Mesodermal cell (in vitro differentiated cells): Measurements from ENCODE around the gene REV1. TPM values are rescaled to one million over a fixed set of nuclear protein-coding genes. Genes with fewer than 3 reads are reported as not detected.

Experiments used
- H3K27ac ChIP-seq: 2 replicates; pipeline ENCODE4 v1.7.0; 2013; ENCODE audit warnings: mild to moderate bottlenecking, low read depth, low read length, moderate library complexity; ENCODE audit not compliant: severe bottlenecking
- H3K36me3 ChIP-seq: 2 replicates; pipeline ENCODE4 v1.7.1; 2013; ENCODE audit warnings: mild to moderate bottlenecking, low read length, moderate library complexity; ENCODE audit not compliant: control insufficient read depth, insufficient read depth
- H3K4me1 ChIP-seq: one replicate; pipeline ENCODE4 v1.7.1; 2013; ENCODE audit warnings: mild to moderate bottlenecking, low read length; ENCODE audit not compliant: insufficient read depth, control insufficient read depth, poor library complexity, severe bottlenecking
- H3K4me3 ChIP-seq: 2 replicates; pipeline ENCODE4 v1.7.0; 2013; ENCODE audit warnings: low read length, control low read depth, mild to moderate bottlenecking; ENCODE audit not compliant: insufficient read depth, poor library complexity, severe bottlenecking; ENCODE audit errors: extremely low read depth
- H3K9me3 ChIP-seq: 2 replicates; pipeline ENCODE4 v1.7.1; 2013; ENCODE audit warnings: mild to moderate bottlenecking, low read length, moderate library complexity; ENCODE audit not compliant: control insufficient read depth
- WGBS, 2 experiments: methylation state at CpG; one replicate each; pipeline ENCODE4 v1.1.5; 2013; ENCODE audit warnings: missing lambda C conversion rate in 2 of 2; ENCODE audit not compliant: insufficient coverage in 2 of 2; 5-methylcytosine and 5-hydroxymethylcytosine counted together
- polyA plus RNA-seq, 2 experiments: library from polyadenylated mRNA; stranded (reverse); fragments of 50-300 nt; gene quantifications; one replicate each; pipeline ENCODE4 v1.2.3, GENCODE V29; 2013

The REV1 gene
- 22.9 TPM for polyA plus RNA-seq (2013, experiment 1 of 2)
- polyA plus RNA-seq (2013, experiment 2 of 2): 28.1 TPM

DNA sequence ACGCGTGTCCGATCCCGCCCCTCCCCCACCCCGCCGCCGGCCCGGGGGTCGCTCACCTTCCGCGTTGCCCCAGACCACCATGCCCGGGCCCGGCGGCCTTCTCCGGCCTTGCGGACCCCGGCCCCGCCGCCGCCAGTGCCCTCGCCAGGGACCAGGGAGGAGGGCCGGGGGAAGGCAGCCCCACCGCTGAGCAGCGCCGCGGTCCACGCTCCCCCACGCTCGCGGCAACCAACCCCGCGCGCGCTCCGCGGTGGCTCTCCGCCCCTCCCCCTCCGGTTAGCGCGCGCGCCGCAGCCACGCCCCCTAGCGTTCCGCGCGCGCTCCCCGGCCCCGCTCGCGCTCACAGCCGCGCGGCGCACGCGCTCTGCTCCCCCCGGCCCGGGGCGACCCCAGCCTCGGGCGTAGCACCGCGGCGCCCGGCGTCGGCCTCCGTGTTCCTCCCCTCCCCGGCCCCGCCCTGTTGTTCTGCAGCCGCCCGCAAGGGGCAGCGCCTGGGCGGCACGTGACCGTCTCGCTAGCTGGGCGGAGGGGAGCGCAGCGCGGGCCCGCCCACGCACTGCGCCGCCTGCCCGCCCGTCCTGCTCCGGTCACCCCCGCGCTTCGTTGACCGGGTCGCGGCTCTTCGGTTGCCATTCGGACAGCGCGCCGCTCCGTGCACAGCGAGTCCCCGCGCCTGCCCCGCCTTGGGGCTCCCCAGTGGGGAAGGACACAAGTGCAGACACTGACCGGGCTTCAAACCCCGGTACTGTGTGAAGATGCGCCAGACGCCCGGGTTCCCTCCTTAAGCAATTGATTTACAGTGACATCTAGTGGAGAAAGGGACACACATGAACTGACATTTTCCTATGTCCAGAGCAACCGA is at the start of gene REV1:
Gene REV1 (minus strand): TSS at position 257 of the 862 bp plus-strand sequence. CDS start 25,042 bp downstream, outside the sequence.
- Histone ChIP-seq H3K4me3 (peak within 1 kb of the TSS; percentile 65), H3K27ac (peak within 1 kb of the TSS; percentile 93), H3K36me3 (no peaks in the 10 kb centered on the region), H3K4me1 (peaks cover 14% of the 10 kb centered on the region), H3K9me3 (no peaks in the 10 kb centered on the region)
- 0 to 1% methylated on average over 64 to 74 of the region's 113 CpGs for WGBS, 2 experiments

DNA sequence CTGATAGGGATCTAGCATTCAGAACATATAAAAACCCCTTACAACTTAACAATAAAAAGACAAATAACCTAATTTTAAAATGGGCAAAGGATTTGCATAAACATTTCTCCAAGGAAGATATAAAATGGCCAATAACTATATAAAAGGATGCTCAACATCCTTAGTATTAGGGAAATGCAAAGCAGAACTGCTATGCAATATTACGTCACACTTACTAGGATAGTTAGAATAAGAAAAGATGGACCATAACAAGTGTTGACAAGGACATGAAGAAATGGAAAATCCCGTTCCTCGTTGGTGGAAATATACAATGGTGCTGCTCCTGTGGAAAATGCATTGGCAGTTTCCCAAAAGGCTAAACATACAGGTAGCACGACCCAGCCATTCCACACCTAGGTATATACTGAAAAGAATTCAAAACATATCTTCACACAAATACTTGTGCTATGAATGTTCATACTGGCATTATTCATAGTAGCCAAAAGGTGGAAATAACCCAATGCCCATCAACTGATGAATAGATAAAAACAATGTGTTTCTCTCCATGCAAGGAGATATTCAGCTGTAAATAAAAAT is 48.2 kb upstream of the REV1 start:
- H3K9me3 ChIP-seq: no peaks in the 10 kb centered on the region
- 87 to 100% methylated on average over 2 to 3 of the region's 4 CpGs for WGBS, 2 experiments
- no peak overlapping the region for H3K27ac ChIP-seq
- H3K4me1 ChIP-seq: no peaks in the 10 kb centered on the region
- no peak overlapping the region for H3K4me3 ChIP-seq
- no peaks in the 10 kb centered on the region for H3K36me3 ChIP-seq

DNA sequence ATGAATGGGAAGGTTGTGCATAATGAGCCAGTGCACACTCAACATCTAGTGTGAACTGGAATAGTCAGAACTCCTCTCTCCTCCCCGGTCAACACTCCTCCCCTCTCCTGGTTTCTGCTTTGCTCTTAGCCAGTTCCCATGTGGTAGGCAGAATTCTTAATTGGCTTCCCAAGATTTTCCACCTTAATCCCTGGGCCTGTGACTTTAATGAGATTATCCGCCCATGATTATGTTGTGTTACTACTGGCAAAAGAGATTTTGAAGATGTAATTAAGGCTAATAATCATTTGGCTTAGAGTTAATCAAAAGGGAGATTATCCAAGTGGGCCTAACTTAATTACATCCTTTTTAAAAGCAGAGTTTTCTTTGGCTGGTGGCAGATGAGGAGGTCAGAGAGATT is 34.2 kb upstream of the REV1 start:
- WGBS, 2 experiments: 80% methylated on average over 1 of the region's 2 CpGs; no CpG with 5 or more reads in 1 of the 2 experiments
- H3K4me1 ChIP-seq: no peaks in the 10 kb centered on the region
- no peak overlapping the region for H3K27ac ChIP-seq
- no peak overlapping the region for H3K4me3 ChIP-seq
- no peaks in the 10 kb centered on the region for H3K9me3 ChIP-seq
- H3K36me3 ChIP-seq: no peaks in the 10 kb centered on the region

DNA sequence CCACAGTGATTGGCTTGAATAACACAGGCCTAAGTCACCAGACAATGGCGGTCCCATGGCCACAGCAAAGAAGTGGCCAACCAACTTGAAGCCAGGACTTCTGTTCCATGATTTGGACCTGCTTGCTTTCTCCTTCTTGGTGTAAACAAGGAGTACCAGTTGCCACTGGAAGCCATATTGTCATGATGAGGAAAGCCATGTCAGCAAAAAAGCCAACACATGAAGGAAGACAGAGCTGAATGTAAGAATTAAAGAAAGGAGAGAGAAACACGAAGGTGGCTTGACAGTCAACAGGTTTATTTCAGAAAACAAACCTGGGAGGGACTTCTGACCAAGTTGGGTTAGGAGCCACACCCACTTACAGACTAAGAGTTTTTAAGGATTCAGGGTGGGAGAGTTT is 32.3 kb upstream of the REV1 start:
- no peaks in the 10 kb centered on the region for H3K36me3 ChIP-seq
- H3K4me1 ChIP-seq: no peaks in the 10 kb centered on the region
- H3K9me3 ChIP-seq: no peaks in the 10 kb centered on the region
- 100% methylated on average over 1 to 2 of the region's 2 CpGs for WGBS, 2 experiments
- H3K4me3 ChIP-seq: no peak overlapping the region
- no peak overlapping the region for H3K27ac ChIP-seq

DNA sequence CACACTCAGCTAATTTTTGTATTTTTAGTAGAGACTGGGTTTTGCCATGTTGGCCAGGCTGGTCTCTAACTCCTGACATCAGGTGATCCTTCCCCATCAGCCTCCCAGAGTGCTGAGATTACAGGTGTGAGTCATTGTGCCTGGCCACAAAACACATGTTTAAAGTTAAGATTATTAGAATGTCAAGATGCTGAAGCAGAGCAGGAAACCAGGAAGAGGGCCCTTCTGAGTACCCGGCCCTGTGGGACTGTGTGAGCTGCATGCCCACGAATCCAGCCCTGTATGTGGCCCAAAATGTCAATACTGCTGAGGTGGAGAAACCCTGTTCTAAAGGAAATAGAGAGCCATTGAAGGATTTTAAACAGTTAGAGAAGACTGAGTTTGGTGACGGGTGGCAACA is 31.0 kb upstream of the REV1 start:
- 89% methylated on average over 3 of the region's 3 CpGs for WGBS, 2 experiments
- H3K36me3 ChIP-seq: no peaks in the 10 kb centered on the region
- H3K9me3 ChIP-seq: no peaks in the 10 kb centered on the region

DNA sequence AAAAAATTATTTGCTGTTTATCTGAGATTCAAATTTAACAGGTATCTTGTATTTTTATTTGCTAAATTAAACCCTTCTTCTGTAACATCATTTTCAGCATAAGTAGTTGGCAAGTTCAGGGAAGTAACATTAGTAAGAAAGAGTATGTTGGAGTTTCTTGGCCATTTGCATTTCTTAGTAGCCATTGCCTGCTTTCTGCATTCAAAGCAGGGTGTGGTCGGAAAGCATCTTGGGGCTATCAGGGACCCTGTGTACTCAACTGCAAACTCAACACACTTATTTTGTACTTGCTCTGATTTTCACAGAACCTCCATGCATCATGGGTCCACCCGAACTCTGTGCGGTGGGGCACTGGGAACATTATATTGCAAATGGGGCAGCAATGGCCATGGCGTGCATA is 30.4 kb upstream of the REV1 start:
- 93 to 100% methylated on average over 3 to 4 of the region's 4 CpGs for WGBS, 2 experiments
- Histone ChIP-seq H3K9me3 (no peaks in the 10 kb centered on the region), H3K4me1 (no peaks in the 10 kb centered on the region), H3K27ac (no peak overlapping the region), H3K36me3 (no peaks in the 10 kb centered on the region), H3K4me3 (no peak overlapping the region)

More for the DNA sequence above, 31.0 kb upstream of the REV1 start:
- H3K4me1 ChIP-seq: no peaks in the 10 kb centered on the region
- H3K4me3 ChIP-seq: no peak overlapping the region
- H3K27ac ChIP-seq: no peak overlapping the region

DNA sequence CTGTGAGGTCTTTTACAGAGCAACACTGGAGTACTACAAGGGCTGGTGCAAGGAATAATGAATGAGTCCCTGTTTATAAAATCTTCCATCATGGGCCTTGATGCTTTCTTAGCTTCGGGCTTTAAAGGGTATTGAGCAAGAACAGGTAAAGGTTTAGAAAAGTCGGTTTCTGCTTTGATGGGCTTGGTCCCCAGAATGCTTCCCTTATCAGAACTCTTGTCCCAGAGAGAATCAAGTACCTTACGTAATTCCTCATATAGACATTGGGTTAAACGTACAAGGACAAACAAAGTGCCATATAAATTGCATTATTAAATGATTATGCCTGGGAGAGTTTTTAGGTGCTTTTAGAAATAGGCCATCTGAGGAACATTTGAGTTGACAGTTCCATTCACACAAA is 24.5 kb upstream of the REV1 start:
- Histone ChIP-seq H3K4me1 (no peaks in the 10 kb centered on the region), H3K27ac (no peak overlapping the region), H3K4me3 (no peak overlapping the region), H3K9me3 (no peaks in the 10 kb centered on the region), H3K36me3 (no peaks in the 10 kb centered on the region)
- 100% methylated on average over 1 of the region's 4 CpGs; no CpG with 5 or more reads in 1 of the 2 experiments for WGBS, 2 experiments

DNA sequence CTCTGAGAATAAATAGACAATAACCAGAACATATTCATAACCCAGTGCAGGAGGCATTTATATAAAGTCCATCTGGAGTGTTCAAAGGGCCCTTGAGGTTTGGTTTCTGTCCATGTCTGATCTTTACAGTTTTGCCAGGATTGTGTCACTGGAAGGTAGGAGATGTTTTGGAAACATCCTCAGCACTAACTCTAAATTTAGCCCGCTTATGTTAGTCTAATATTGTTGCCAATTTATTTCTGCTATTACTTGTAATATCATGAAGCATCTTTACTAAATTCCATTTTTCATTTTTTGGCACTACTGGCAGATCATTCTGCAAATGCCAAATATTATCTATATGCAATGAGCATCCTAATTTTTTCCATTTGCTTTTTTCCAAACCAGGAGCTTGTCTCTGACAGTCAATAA is 22.4 kb upstream of the REV1 start:
- no peak overlapping the region for H3K4me3 ChIP-seq
- H3K36me3 ChIP-seq: no peaks in the 10 kb centered on the region
- H3K4me1 ChIP-seq: no peaks in the 10 kb centered on the region
- H3K27ac ChIP-seq: no peak overlapping the region
- no peaks in the 10 kb centered on the region for H3K9me3 ChIP-seq
- WGBS, 2 experiments: no CpG with 5 or more reads among the region's 1 CpG

DNA sequence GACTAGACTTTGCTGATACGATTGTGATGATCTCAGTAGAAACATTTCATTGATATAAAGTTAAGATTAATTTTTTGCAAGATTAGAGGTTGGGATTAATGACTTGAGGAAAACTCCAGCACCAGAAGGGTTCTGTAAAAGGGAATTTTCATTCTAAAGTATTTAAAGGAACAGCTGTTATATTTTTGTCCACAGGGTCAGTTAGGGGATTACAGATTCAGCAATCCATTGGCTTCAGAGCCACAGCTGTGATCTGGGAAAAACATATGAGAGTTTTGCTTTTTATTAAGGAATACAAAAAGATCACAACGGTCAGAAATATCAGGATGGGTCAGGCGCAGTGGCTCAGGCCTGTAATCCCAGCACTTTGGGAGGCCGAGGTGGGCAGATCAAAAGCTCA is 19.6 kb upstream of the REV1 start:
- no peaks in the 10 kb centered on the region for H3K36me3 ChIP-seq
- H3K4me3 ChIP-seq: no peak overlapping the region
- no peaks in the 10 kb centered on the region for H3K4me1 ChIP-seq
- H3K9me3 ChIP-seq: no peaks in the 10 kb centered on the region
- WGBS, 2 experiments: 76 to 89% methylated on average over 2 to 3 of the region's 4 CpGs
- H3K27ac ChIP-seq: no peak overlapping the region

DNA sequence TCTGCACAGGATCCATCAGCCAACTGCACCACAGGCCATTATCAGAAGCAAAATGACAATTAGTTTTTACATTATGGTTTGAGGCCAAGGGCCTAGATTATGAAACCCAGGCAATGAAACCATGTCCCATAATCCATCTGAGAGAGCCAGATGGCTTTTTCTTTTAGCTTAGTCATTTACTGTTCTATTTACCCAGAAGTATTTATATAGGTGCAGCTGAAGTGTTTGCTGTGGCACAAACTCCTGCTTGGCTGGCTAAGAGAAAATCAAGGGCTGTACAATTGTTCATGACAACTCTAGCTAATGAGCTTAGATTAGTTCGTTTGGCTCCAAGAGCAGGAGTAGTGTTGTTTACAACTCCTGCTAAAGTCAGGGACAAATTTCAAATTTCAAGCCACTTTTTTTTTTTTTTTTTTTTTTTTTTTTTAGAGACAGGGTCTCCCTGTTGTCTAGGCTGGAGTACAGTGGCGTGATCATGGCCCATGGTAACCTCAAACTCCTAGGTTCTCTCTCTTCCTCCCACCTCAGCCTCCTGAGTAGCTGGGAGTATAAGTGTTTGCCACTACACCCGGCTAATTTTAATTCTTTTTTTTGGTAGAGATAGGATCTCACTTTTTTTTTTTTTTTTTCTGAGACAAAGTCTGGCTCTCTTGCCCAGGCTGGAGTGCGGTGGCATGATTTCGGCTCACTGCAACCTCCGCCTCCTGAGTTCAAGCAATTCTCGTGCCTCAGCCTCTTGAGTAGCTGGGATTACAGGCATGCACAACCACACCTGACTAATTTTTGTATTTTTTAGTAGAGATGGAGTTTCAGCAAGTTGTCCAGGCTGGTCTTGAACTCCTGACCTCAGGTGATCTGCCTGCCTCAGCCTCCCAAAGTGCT is 18.4 kb upstream of the REV1 start:
- Histone ChIP-seq H3K4me1 (no peaks in the 10 kb centered on the region), H3K4me3 (no peak overlapping the region), H3K36me3 (no peaks in the 10 kb centered on the region), H3K27ac (no peak overlapping the region), H3K9me3 (no peaks in the 10 kb centered on the region)
- 87% methylated on average over 5 of the region's 7 CpGs; no CpG with 5 or more reads in 1 of the 2 experiments for WGBS, 2 experiments
